Measurements from ENCODE around the gene TVP23A.
"Not testable (repeated sequence)": the region's sequence is repeated elsewhere in the genome, so short reads cannot be mapped to it uniquely, and the experiment has no call there.

The TVP23A gene

GRCh38 chr16:10799736-10800135 lies 18.9 kb downstream of the TVP23A start:
- DNase-seq (ENCODE audit: low read depth), result no peak

- no peak for DNase-seq (ENCODE audit: low read depth)
Measured at GRCh38 chr16:10791048-10791447, 27.5 kb downstream of the TVP23A start.

- not testable (repeated sequence) for DNase-seq (ENCODE audit: low read depth)
Measured at GRCh38 chr16:10788630-10789029, 30.0 kb downstream of the TVP23A start.

GRCh38 chr16:10787304-10787703 lies 31.3 kb downstream of the TVP23A start:
- DNase-seq (ENCODE audit: low read depth), result no peak

- no peak for DNase-seq (ENCODE audit: low read depth)
Measured at GRCh38 chr16:10782628-10783027, 36.0 kb downstream of the TVP23A start.

- no peak for DNase-seq (ENCODE audit: low read depth)
Measured at GRCh38 chr16:10780628-10781027, 38.0 kb downstream of the TVP23A start.

GRCh38 chr16:10779908-10780307 lies 38.7 kb downstream of the TVP23A start:
- DNase-seq (ENCODE audit: low read depth), result not testable (repeated sequence)

- no peak for DNase-seq (ENCODE audit: low read depth)
Measured at GRCh38 chr16:10777356-10777755, 41.2 kb downstream of the TVP23A start.

- not testable (repeated sequence) for DNase-seq (ENCODE audit: low read depth)
Measured at GRCh38 chr16:10776923-10777322, 41.7 kb downstream of the TVP23A start.

GRCh38 chr16:10776280-10776679 lies 42.3 kb downstream of the TVP23A start:
- no peak for DNase-seq (ENCODE audit: low read depth)

- DNase-seq (ENCODE audit: low read depth), result no peak
Measured at GRCh38 chr16:10770907-10771306, 47.7 kb downstream of the TVP23A start.

GRCh38 chr16:10769381-10769780 lies 49.2 kb downstream of the TVP23A start:
- DNase-seq (ENCODE audit: low read depth), result no peak

- DNase-seq (ENCODE audit: low read depth), result no peak
Measured at GRCh38 chr16:10767127-10767526, 51.5 kb downstream of the TVP23A start.

GRCh38 chr16:10765772-10766171 lies 52.8 kb downstream of the TVP23A start:
- DNase-seq (ENCODE audit: low read depth), result no peak

GRCh38 chr16:10763456-10763855 lies 55.1 kb downstream of the TVP23A start:
- no peak for DNase-seq (ENCODE audit: low read depth)

- no peak for DNase-seq (ENCODE audit: low read depth)
Measured at GRCh38 chr16:10762336-10763016, 56.1 kb downstream of the TVP23A start.

GRCh38 chr16:10761373-10761772 lies 57.2 kb downstream of the TVP23A start:
- DNase-seq (ENCODE audit: low read depth), result no peak

- DNase-seq (ENCODE audit: low read depth), result no peak
Measured at GRCh38 chr16:10760858-10761257, 57.7 kb downstream of the TVP23A start.

- DNase-seq (ENCODE audit: low read depth), result no peak
Measured at GRCh38 chr16:10756574-10756973, 62.0 kb downstream of the TVP23A start.

GRCh38 chr16:10754941-10755340 lies 63.7 kb downstream of the TVP23A start:
- DNase-seq (ENCODE audit: low read depth), result no peak

GRCh38 chr16:10753670-10754069 lies 64.9 kb downstream of the TVP23A start:
- DNase-seq (ENCODE audit: low read depth), result no peak

GRCh38 chr16:10752843-10753523 lies 65.6 kb downstream of the TVP23A start:
- DNase-seq (ENCODE audit: low read depth), result no peak

GRCh38 chr16:10751291-10751697 lies 67.3 kb downstream of the TVP23A start:
- DNase-seq (ENCODE audit: low read depth), result no peak

GRCh38 chr16:10750793-10751192 lies 67.8 kb downstream of the TVP23A start:
- no peak for DNase-seq (ENCODE audit: low read depth)

All from GM04503 (cell line).